Stimulated activated CD4-positive, alpha-beta T cell treated with anti-CD3 and anti-CD28 coated beads, Interleukin-12 subunit alpha, Interleukin-12 subunit beta, amount 100 ng/mL, for 24 hours (primary cell): ENCODE data around the gene SMOC2.

Experiments
- DNase-seq, 2 experiments: peaks; one replicate each; pipeline ENCODE4 v3.0.0-alpha.2; 2020; ENCODE audit warnings: low read depth in 2 of 2

SMOC2 gene

DNA sequence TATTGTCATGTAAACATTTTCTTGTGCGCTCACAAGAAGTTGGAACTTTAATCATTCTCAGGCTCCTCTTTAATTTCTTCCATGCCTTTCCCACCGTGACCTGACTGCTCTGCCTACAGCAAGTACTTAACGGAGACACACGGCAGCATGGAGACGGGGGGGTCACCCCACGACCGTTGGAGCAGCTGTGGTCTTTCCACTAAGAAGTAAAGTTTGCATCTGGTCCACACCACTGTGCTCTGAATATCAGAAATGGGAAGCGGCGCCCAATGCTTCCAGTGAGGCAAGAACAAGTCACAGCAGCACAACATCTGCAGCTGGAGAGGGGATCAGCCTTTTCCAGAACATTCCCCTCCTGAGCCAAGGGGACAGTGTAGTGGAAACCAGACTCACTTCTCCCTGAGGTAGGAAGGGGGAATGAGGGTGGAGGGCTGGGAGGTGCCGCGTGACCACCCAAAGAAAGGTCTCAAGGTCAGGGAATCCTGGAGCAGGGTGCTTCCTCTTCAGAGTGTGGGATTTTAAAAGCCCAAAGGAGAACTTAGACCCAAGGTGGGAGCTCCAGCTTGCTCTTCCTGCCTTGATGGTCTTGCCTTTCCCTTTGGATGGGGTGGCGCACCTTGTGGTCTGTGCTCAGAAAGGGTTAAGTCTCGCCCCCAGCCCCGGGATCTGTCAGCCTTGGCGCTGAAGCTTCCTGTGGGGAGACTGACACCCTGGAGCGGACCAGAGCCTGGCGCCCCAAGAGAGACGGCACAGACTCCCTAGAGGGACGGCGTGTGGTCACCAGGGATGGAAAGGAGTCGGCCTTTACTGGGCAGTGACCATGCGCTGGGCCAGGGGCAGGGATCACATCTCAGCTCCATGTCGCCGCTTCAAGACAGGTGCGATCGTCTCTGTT lies 25.6 kb upstream of the SMOC2 start:
- DNase-seq, result no peak

DNA sequence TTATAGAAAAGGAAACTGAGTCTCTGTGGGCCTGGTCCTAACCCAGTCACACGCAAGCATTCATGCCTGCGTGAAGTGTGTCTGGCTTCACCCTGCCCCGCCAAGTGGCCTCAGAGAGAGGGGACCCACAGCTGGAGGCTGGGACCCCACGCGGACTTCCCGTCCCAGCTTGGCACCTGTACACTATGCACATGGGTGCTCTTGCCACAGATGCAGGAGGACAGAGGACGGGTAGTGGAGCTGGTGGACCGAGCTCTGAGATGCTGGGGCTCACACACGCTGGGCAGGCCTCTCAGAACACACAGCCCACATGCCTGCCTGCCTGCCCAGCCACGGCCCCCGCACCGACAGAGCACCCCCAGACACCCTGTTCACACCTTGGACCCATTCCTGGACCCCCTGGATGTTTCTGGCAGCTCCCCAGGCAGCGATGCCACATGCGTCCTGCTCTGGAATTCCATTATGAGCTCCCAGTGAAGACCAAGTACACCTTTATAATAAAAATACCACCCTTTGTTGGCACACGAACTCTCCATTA lies 24.9 kb upstream of the SMOC2 start:
- DNase-seq, result no peak

DNA sequence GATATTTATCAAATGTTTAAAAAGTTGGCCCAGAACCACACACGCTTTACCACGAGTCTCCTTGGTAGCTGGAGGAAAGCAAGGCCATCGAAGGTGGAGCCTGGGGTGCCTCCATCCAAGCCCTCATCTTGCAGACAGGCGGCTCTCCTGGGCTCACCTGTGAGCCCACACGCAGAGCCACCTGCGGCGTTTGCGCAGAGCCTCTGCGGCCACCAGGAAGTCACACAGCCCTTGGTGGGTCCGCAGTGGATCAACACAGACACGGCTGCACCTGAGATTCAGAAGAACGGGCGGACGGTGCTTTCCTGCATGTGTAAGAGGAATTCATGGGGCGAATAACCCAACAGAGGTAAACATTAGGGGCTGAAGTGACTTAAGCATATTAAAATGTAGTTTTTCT lies 24.5 kb upstream of the SMOC2 start:
- DNase-seq, result no peak

DNA sequence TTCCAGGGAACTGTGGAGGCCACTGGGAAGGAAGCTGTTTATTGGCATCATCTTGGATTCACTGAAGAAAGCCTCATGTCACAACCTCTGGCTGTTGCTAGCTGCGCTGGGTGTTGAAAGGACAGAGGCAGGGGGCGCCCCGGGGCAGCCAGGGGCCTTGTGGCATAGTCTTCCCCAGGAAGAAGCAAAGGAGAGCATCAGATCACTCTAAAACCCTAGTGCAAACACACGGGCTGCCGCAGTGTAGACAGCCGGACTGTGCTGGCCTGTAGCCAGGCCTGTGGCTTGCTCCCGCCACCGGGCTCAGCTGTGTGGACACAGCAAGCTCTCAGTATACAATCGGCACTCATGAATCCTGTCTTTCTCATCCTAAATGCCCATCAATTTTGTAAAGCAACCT lies 23.8 kb upstream of the SMOC2 start:
- DNase-seq, result no peak

DNA sequence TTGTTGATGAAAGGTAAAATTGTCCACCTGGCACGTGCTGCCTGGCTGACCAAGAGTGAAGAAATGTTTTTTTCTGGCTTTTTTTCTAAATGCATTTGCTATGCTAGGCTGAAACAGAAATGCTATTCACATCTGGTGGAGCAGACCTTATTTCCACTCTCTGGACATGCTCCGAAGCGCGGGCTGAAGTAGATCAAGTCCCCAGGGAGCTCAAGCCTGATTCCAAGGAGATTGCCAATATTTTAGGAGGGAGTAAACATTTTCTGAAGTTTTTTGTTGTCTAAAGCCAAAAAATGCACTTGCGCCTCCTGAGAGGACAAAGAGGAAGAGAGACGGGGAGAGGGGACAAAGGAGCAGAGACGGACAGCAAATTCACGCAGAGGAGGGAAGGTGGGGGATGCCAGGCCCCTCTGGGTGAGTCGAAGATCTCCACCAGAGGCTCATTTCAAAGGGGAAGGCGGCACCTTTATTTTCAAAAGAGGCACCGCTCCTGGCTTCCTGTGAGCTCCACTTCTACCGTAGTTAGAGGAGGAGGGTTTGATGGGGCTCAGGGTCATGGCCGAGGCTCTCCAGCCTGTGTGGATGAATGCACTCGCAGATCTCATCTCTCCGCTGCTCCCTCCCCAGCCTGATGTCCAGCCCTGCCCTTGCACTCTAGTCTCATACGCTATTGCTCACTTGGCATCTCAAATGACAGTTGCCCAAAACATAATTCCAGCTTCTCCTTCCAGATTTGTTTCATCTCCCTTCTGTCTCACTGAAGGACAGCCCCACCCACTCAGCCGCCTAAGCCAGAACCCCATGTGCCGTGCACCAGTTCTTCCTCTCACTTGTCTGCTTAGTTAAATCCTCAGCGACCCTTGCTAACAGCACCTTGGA lies 23.1 kb upstream of the SMOC2 start:
- DNase-seq, result no peak

DNA sequence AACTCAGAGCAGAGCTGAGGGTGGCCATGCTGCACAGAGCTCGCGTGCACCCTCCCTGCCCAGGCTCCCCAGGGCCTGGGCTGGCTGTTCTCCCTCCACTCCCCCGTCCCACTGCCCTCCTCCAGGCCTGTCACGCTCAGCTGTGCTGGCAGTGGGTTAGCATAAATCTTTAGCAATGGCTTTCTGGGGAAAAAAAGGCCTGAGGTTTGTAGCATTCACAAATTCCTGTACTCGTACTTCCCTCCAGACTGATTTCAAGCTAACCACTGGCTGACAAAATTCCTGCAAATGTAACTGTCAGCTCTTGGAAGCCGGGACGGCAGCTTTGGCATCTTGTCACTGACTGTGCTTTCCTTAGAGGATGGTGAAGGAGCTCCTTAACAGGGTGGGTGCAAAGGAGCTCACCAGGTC lies 22.3 kb upstream of the SMOC2 start:
- DNase-seq, result no peak

DNA sequence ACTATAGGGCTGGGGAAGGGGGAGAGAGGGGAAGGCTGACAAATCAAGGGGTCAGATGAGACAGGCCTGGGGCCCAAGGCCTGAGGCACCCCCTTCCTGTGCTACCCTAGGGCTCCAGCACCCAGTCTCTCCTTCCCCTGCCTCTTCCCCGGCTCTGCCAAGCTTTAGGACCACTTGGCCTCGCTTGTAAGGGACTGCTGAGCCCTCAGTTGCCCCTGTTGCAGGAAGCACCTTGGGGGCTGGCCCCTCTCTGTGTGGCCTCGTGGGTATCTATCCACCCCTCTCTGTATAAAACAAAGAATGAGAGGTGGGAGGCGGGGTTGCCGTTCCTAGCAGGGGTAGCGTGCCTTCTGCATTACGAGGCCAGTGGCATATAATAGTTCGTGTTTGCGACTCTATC lies 21.4 kb upstream of the SMOC2 start:
- no peak for DNase-seq

DNA sequence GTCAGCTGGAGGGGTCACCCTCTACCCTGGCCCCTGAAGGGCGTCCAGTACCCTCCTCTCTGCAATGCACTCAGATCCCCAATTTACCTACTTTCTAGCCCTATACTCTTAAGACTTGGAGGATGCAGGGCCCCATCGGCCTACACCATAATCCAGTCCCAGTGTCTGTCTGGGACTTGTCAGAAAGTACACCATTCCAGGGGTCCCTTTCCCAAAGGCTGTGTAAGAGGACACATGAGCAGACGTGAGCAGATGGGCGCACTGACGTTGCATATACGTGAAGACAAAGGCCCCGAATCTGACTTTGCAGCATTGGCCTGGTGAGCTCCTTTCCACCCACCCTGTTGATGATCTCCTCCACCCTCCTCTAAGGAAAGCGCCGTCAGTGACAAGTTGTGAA lies 20.9 kb upstream of the SMOC2 start:
- no peak for DNase-seq

DNA sequence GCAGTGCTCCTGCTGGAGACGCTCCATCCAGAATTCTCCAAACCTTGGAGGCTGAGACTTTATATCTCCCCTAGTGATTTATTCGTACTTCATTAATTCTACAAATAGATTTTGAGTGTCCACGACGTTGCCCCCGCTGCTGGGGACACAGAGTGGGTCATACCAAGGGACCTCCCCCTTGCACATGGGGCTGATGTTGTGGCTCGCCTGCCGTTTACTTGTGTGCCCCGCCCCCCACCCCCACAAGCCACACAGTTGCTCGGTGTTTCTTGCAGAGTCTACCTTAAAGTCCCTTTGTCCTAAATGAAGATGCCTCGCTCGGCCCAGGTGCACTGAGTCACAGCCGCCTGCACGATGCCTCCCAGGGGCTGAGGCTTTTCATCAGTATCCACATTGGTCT lies 20.3 kb upstream of the SMOC2 start:
- no peak for DNase-seq

DNA sequence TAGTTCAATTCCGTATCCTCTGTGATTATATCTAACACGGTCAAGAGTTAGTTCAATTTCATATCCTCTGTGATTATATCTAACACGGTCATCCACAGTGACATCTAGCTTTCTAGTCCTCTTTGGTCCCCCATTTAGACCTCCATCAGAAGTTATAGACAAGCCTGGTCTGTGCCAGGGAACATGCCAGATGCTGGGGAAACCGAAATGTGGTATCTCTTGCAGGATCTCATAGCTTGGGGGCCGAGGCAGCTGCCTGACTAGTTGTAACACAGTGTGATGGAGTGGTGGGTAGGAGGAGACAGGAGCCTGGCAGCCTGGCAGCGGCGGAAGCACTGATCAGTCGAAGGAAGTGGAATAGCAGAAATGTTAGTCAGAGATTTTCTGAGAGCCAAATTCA lies 13.8 kb upstream of the SMOC2 start:
- no peak for DNase-seq

DNA sequence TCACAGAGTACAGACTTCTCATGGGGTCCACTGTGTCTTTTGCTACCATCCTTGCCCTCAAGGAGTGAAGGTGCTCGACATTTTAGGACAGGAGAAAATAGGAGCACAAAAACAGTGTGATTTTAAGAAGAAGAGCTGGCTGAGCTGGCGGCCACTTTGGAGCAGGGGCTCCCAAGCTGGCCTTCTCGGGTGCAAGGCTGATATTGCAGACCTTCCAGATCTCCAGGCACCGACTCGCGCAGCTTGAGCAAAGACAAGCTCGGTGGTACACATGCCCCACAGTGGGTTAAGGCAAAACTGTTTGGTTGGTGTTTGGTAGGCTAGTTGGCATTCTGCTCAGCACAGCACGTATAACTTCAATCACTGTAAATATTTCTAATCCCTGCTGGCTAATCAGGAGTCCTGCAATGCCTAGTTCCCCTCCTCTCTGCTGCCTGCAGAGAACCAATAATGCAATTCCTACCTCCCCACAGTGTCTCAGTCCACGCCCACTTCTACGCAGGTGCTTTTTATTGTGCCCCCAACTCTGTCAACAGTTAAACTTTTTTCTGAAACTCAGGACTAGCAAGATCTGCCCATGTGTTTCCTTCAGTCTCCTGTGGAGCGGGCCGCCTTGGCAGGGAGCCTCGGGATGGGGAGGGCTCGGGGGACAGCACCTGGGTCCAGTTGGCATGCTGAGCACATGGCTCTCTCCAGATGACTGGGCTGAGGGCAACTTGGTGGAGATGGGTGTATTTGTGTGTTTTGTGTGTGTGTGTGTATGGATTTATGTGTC lies 12.7 kb upstream of the SMOC2 start:
- DNase-seq, result no peak

DNA sequence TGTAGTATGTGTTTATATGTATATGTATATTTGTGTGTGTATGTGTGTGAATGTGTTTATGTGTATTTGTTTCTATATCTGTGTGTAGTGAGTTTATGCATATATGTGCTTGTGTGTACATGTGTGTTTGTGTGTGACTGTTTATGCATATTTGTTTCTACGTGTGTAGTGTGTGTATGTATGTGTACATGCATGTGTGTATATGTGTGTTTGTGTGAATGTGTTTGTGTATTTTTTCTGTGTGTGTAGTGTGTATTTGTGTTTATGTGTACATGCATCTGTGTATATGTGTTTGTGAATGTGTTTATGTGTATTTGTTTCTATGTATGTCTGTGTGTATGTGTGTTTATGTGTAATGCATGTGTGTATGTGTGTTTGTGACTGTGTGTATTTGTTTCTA lies 12.1 kb upstream of the SMOC2 start:
- no peak for DNase-seq

DNA sequence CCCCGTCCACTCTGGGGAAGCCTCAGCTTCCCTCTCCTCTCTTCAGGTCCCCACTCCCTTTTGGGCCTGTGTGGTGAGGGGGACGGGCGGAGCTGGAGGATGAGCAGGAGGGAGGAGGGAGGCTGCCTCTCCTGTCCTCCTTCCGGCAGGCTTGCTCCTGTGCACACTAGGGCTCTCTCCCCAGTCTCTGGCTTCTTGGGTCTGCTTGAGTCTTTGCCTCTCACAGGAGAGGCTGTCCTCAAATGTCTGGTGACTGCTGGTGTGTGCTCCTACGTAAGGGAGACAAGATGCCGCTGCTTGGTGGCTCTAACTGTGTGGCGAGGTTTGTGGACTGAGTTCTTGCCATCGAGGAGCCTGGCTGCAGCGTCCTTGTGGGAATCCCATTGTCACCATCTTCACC lies 8.8 kb upstream of the SMOC2 start:
- no peak for DNase-seq

DNA sequence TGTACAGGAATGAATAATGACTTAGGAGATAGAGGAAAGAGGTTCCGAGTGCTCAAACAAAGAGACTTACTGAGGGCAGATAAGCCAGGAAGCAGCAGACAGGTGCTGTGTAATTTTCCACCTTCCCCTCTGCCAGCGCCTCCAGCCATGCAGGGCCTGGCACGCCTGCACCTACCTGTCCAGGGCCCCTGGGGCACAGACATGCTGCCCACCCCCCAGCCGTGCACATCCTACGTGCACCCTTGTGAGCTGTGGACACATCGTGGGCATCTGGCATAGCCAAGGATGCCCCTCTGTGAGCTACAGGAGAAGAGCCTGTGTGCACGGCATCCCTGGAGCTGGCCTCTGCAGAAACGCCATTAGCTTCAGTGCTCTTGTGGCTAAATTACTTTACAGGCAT lies 7.1 kb upstream of the SMOC2 start:
- no peak for DNase-seq

DNA sequence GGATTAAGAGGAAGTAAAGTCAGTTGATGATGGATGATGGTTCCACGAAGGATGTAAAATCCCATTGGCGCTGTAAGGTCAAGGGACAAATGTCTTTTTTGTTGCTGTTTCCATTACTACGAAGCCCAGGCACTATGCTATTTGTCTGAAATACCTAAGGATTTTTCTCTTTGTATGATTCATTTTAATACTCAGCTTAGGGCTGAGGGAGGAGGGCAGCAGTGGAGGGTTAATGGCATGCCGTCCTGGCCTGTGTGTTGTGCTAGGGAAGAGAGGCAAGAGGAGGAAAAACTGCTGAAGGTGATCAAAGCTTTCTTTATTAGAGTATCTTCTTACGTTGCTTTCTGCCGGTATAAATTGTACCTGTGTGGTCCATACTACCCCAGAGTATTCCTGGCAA lies 6.5 kb upstream of the SMOC2 start:
- no peak for DNase-seq

DNA sequence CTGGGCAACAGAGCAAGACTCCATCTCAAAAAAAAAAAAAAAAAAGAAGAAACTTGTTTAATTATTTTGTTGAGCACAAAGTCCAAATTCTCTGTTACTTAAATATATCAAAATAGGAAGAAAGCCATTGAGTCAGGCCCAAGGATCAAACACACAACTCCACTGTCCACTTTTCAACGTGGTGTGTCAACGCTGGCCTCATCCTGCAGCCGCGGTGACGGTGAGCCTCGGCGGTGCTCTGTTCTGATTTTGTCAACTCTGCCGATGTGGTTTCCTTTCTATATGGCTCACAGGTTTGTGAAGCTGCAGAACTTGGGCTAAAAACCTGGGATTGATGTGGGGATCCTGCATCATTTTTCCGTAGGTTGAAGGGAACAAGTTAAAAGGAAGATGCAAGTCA lies 3.2 kb upstream of the SMOC2 start:
- DNase-seq, result no peak

DNA sequence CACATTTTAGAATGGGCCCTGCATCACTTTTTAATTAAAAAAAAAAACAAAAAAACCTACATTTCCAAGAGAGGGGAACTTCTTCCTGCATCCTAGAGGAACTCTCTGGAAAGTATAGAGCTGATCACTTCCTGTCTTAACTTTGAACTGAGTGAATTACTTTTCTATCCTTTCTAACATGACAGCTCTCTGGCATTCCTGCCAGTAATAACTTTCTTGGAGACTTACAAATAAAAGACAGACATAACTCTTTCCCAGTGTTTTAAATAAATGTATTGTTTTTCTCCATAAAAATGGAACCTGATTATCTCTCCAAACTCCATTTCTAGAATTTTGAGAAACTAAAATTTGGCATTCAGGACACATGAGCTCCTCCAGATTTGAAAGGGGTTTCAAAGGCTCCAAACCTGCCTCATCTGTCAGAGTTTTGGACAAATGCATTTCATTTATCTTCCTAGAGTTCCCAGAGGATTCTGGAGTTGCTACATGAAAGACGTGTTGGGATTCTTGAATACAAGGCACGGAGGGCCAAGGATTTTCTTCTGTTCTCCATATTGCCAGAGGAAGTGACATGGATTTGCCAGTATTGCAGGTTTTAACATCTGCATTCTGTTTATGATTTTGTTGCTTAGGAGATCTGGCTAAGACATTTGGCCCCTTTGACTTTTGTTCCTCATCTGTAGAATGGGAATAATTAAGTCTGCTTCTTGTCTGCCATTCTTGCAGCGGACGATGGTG lies 2.0 kb upstream of the SMOC2 start:
- DNase-seq, result no peak

DNA sequence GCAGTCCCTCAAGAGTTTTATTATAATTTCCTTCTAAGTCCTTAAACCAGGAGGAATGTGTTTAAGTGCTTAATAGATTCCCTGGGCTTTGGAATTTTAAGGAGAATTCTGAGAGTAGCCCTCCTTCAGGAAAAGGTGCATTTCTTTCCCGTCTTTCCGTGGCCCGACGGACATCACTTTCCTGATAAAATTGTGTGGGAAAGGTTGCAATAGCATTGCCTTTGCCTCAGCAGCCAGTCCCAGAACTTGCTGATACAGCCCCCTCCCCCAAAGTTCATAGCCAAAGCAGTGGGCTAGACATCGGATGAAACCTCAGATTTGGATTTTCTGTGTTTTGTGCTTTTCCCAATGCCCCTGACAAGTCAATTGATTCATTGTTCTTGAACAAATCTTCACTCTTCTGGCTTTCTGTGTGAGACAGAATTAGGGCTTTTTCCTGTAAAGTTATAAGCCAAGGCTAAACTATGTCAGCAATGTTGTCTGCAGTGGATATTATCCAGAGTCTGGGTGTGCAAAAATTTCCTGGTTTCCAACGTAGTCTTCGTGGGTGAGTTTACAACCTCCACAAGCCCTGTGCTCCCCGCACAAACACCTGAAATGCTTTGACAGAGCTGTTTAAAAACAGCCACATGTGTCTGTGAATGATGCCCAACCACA lies 1.1 kb upstream of the SMOC2 start:
- no peak for DNase-seq

DNA sequence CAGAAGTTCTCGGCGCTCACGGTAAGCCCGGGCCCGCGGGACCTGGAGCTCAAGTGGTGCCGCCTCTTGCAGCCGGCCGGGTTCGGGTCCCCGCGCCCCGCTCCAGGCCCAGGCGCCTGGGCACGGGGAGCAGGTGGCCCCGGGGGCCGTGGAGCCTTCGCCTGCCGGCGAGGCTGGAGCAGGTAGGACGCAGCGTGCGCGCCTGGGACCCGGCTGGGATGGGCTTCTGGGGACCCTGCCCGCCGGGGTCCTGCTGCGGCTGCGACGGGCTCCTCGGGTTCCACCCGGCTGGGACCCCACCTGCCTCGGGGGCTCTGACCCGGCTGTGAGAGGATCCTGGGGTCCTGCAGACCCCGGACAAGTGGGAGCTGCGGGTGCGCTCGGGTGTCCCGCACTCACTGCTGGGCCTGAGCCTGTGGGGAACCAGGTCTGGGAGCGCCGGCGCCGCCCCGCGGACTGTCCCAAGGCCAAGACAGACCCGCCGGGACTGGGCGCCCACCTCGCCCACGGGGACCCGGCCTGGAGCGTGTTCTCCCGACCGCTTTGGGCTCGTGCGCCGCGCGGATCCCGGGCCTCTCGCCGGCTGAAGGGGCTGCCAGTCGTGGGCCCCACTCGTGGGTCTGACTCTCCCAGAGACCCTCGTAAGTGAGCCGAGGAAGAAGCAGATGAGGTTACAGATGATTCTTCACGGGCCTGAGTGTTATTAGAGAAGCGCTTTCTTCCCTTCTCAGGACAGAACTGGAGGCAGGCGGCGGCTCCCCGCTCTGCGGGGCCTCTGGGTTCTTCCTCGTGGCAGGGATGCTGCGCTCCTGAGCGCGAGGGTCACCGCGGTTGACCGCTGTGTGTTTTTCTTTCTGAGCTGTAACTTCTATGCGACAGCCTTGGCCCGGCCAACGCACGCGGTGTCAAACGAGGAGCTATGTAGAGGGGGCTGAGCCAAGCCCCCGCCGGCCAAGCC lies 729 bp downstream of the SMOC2 start:
- DNase-seq, result no peak

DNA sequence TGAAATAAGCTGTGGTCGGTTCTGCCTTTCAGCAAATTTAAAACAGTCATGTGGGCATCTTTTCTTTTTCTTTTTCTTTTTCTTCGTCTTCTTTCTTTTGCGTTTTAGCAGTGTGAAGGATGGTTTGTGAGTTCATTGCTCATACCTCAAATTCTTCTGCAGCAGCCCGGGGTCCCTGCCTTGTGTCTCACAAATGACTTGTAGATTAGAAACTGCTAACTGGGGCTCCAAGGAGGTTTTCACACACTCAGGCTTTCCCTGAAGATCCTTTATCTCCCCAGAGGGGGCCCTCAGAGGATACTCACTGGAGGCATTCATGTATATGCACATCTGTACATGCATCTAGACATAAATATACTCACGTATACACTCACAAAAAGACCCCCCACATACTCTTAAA lies 1.7 kb downstream of the SMOC2 start:
- DNase-seq, result no peak
